HepG2 (cell line): Measurements from ENCODE around the gene GPR148. TPM values are rescaled to one million over a fixed set of nuclear protein-coding genes. Genes with fewer than 3 reads are reported as not detected.
A peak's percentile ranks its signal among the peaks of the same experiment; 100 is the strongest.

Source experiments
- IRF1 ChIP-seq: sonication (generic); formaldehyde crosslinking; IDR thresholded peaks from 2 replicates; pipeline ENCODE4 v1.4.0; 2020; ENCODE audit warnings: low read depth, mild to moderate bottlenecking, missing genetic modification reagents
- KLF12 ChIP-seq: sonication (generic); formaldehyde crosslinking; IDR thresholded peaks from 2 replicates; pipeline ENCODE4 v1.4.0; 2020; ENCODE audit warnings: missing genetic modification reagents, borderline replicate concordance
- MIER2 ChIP-seq: IDR thresholded peaks from 2 replicates; pipeline ENCODE4 v1.6.1; 2016; ENCODE audit warnings: missing biosample characterization, missing genetic modification reagents
- MXD1 ChIP-seq: sonication (generic); formaldehyde crosslinking; IDR thresholded peaks from 2 replicates; pipeline ENCODE4 v1.4.0; 2020; ENCODE audit warnings: mild to moderate bottlenecking, missing genetic modification reagents
- POGK ChIP-seq: sonication (generic); formaldehyde crosslinking; conservative IDR thresholded peaks from 2 replicates; pipeline ENCODE4 v1.8.0; 2022; ENCODE audit warnings: mild to moderate bottlenecking, moderate library complexity, missing genetic modification reagents
- RAD21 ChIP-seq: fragments of 450-650 bp; formaldehyde crosslinking; IDR thresholded peaks from 2 replicates; pipeline ENCODE4 v1.5.0; 2020; ENCODE audit warnings: mild to moderate bottlenecking
- REST ChIP-seq, 2 experiments: IDR thresholded peaks; 2 replicates each; pipeline ENCODE4 v1.6.1; 2011 to 2012; ENCODE audit warnings: low read length in 2 of 2, borderline replicate concordance in 1 of 2, low read depth in 1 of 2, mild to moderate bottlenecking in 1 of 2, moderate library complexity in 1 of 2
- SP2 ChIP-seq: sonication (generic); formaldehyde crosslinking; IDR thresholded peaks from 2 replicates; pipeline ENCODE4 v1.5.1; 2020; ENCODE audit warnings: mild to moderate bottlenecking, missing genetic modification reagents
- SRF ChIP-seq: IDR thresholded peaks from 2 replicates; pipeline ENCODE4 v1.6.1; 2011; ENCODE audit warnings: mild to moderate bottlenecking, low read depth, low read length, moderate library complexity
- ZBTB44 ChIP-seq: sonication (generic); formaldehyde crosslinking; IDR thresholded peaks from 2 replicates; pipeline ENCODE4 v1.4.0; 2020; ENCODE audit warnings: missing genetic modification reagents
- ZIK1 ChIP-seq: sonication (generic); formaldehyde crosslinking; IDR thresholded peaks from 2 replicates; pipeline ENCODE4 v1.5.0; 2020; ENCODE audit warnings: mild to moderate bottlenecking, low read depth, missing genetic modification reagents, borderline replicate concordance
- ZNF282 ChIP-seq: fragments of 450-650 bp; IDR thresholded peaks from 2 replicates; pipeline ENCODE4 v1.6.1; 2018; ENCODE audit not compliant: partially characterized antibody
- ZNF430 ChIP-seq: sonication (generic); formaldehyde crosslinking; IDR thresholded peaks from 2 replicates; pipeline ENCODE4 v1.9.0; 2021; ENCODE audit warnings: mild to moderate bottlenecking, missing genetic modification reagents
- ZNF460 ChIP-seq: sonication (generic); formaldehyde crosslinking; IDR thresholded peaks from 2 replicates; pipeline ENCODE4 v1.5.1; 2020; ENCODE audit warnings: missing genetic modification reagents, mild to moderate bottlenecking, borderline replicate concordance
- ZNF547 ChIP-seq: sonication (generic); formaldehyde crosslinking; IDR thresholded peaks from 2 replicates; pipeline ENCODE4 v1.5.1; 2020; ENCODE audit warnings: mild to moderate bottlenecking, missing genetic modification reagents
- ZNF598 ChIP-seq: sonication (generic); formaldehyde crosslinking; IDR thresholded peaks from 2 replicates; pipeline ENCODE4 v1.5.1; 2020; ENCODE audit warnings: mild to moderate bottlenecking, missing genetic modification reagents, borderline replicate concordance
- polyA plus RNA-seq, 8 experiments: library from polyadenylated mRNA; depleted of rRNA in 3 of 8; stranded (reverse) in 7 of 8; unstranded in 1 of 8; fragments of >200 nt; fragmentation: Illumina TruSeq in 4 of 8; extraction: Trizol in 4 of 8; gene quantifications; 2 replicates each; pipeline versions ENCODE4 v1.2.1 to v1.2.3, GENCODE V29; 2011 to 2016; ENCODE audit warnings: low read depth in 4 of 8, missing spikeins in 1 of 8, mixed read lengths in 1 of 8; ENCODE audit not compliant: insufficient read depth in 1 of 8
- total RNA-seq, 5 experiments: library from RNA; depleted of rRNA; stranded (reverse); fragments of >200 nt; fragmentation: Illumina TruSeq; extraction: Trizol; gene quantifications; 2 replicates each; pipeline ENCODE4 v1.2.3, GENCODE V29; 2016; ENCODE audit warnings: low read depth in 1 of 5

GPR148 gene
- total and polyA plus RNA-seq, 2 of the 13 experiments (the other 11 are each of a cell fraction or from before 2014, with no cell fraction given): not detected

- peak; percentile 59; the same call in 1 of the 2 replicates for TF ChIP-seq MXD1 (CRISPR knock-in tag)
- TF ChIP-seq ZBTB44 (CRISPR knock-in tag): no peak
- 0 out of 2 replicates have a peak, but pooled peaks have one; percentile 26 for TF ChIP-seq SP2 (CRISPR knock-in tag)
- no peak for TF ChIP-seq KLF12 (CRISPR knock-in tag)
- 0 out of 2 replicates have a peak, but pooled peaks have one; percentile 33 for TF ChIP-seq ZNF430 (CRISPR knock-in tag)
- TF ChIP-seq ZIK1 (CRISPR knock-in tag): peak; percentile 45; the same call in 1 of the 2 replicates
- TF ChIP-seq MIER2 (CRISPR knock-in tag): peak; percentile 92
- no peak for TF ChIP-seq SRF
- TF ChIP-seq ZNF460: no peak
- no peak for TF ChIP-seq ZNF547 (CRISPR knock-in tag)
- peak; percentile 93 to 96 for TF ChIP-seq REST (IDR thresholded peaks at IDR 0.05; ENCODE audit: borderline replicate concordance in 1 of 2, low read depth in 1 of 2, low read length in 2 of 2)
- TF ChIP-seq ZNF282: no peak
- no peak for TF ChIP-seq IRF1 (CRISPR knock-in tag)
- no peak for TF ChIP-seq ZNF598
- TF ChIP-seq RAD21 (CRISPR knock-in tag): peak; percentile 46
- TF ChIP-seq POGK (CRISPR knock-in tag): peak; percentile 68; the same call in 1 of the 2 replicates
Measured at GRCh38 chr2:130756053-130756873, 27.4 kb downstream of the GPR148 start (continued).
